HG03097 (cell line): ENCODE results near the gene EPO.

Source experiments
- ATAC-seq: cut with Tn5 transposase; IDR thresholded peaks from one replicate; pipeline ENCODE4 v1.9.1; 2021; ENCODE audit not compliant: unreplicated experiment, low FRiP score

Gene EPO

DNA sequence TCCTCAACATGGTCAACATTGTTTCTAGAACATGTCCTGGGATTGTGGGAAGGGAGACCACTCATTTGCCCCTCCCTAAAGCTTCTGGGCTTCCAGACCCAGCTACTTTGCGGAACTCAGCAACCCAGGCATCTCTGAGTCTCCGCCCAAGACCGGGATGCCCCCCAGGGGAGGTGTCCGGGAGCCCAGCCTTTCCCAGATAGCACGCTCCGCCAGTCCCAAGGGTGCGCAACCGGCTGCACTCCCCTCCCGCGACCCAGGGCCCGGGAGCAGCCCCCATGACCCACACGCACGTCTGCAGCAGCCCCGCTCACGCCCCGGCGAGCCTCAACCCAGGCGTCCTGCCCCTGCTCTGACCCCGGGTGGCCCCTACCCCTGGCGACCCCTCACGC lies at the start of gene EPO:
EPO (plus strand) TSS at position 190 of the 392 bp plus-strand sequence. CDS start 513 bp downstream, outside the sequence.
- ATAC-seq: no peak

DNA sequence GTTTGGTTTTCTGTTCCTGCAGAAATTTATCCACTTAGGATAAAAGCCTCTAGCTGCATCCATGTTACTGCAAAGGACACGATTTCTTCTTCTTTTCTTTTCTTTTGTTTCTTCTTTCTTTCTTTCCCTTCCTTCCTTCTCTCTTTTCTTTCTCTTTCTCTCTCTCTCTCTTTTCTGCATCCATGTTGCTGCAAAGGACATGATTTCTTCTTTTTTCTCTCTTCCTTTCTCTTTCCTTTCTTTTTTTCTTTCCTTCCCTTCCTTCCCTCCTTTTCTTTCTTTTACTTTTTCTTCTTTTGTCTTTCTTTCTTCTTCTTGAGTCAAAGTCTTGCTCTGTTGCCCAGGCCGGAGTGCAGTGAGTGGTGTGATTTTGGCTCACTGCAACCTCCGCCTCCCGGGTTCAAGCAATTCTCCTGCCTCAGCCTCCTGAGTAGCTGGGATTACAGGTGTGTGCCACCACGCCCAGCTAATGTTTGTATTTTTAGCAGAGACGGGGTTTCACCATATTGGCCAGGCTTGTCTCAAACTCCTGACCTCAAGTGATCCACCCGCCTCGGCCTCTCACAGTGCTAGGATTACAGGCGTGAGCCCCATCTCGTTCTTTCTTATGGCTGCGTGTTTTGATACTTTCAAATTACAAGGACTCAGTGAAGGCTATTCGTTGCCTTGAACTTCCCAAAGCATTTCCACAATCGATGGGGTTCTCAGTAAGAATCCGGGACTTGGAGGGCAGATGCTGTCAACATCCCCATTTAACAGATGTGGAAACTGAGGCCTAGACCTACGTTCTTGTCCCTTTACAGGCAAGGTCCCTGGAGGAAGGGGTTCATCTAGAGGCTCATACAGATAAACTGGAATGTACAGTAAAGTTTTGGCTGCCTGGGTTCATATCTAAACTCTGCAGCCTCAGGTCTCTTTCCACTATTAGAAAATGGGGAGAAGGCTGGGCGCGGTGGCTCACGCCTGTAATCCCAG lies 48.6 kb upstream of the EPO start:
- no peak for ATAC-seq

DNA sequence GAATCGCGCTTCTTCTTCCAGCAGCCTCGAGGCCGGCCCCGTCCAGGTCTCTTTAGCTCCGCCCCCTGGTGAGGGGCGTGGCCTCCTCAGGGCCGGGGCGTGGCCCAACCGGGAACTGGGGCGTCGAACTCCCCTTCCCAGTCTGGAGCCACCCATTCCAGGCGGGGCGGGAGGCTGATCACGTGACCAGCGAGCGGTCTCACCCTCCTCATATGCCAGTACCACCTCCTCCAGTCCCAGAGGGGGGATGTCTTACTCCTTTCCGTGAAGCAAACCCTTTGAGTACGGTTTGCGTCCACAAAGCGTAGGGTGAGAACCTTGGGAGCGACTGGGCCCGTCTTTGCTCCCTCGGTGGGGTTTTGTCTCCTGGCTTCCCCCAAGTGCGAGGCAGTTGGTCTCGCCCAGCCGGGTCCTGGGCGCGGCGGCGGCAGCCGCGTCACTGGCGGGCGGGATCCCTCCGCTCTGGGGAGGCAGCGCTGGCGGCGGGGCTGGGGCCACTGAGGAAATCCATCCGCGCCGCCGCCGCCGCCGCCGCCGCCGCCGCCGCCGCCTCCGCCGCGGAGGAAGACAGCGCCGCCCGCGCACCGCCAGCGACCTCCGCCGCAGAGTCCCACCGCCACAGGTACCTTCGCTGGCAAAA lies 46.8 kb upstream of the EPO start, which contains the start of gene GNB2:
GNB2 (plus strand) TSS at position 439 of the 640 bp plus-strand sequence. CDS start 2,526 bp downstream, outside the sequence.
- peak; percentile 66 for ATAC-seq

GRCh38 chr7:100673942-100674410 lies 46.3 kb upstream of the EPO start:
- no peak for ATAC-seq

- ATAC-seq: no peak
Observed at GRCh38 chr7:100674411-100675104, 45.7 kb upstream of the EPO start.

DNA sequence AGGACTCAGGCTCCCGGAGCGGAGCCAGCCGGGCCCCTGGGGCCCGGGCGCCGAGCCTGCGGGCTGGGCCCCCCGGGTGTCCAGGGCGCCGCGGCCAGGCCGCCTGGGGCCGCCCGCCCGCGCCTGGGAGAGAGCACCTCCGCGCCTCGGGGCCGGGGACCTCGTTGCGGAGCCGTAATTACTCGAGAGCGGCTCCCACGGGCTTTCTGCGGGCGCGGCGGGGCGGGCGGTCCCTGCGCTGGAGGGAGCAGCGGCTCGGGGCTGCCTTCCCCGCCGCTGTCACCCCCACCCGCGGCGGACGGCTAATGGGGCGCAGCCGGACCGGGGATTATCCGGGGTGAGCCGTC lies 45.2 kb upstream of the EPO start:
- no peak for ATAC-seq

DNA sequence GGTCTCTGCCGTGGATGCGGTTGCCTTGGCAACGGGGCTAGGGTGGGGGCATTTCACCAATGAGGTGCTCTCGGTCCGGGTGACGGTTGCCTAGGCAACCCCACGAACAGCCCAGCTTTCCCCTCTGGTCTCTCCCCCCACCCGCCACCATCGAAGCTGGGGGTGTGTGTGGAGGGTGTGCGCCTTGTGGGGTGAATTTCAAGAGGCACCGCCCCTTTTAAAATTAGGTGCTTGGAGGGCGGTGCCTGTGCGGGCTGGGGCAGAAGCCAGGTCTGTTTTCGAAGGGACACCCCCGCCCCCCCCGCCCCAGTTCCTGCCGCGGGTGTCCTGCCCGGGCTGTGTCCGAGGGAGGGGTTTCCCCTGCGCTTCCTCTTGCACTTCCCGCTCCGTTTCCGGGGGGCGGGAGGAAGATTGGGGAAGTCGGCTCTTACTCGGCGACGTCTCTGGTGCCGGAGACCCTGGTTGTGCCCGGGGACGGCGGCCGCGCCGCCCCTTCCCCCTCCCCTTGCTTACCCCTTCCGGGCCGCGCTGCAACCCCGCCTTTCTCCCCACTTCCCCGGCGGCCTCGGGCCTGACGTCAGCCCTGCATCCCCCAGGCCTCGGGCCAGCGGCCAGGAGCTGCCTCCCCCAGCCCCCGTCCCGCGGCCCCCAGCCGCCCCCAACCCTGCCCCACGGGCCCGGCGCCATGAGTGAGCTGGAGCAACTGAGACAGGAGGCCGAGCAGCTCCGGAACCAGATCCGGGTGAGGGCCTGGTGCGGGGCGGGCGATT lies 44.5 kb upstream of the EPO start:
- no peak for ATAC-seq

- no peak for ATAC-seq
Observed at GRCh38 chr7:100676501-100677306, 43.6 kb upstream of the EPO start.

DNA sequence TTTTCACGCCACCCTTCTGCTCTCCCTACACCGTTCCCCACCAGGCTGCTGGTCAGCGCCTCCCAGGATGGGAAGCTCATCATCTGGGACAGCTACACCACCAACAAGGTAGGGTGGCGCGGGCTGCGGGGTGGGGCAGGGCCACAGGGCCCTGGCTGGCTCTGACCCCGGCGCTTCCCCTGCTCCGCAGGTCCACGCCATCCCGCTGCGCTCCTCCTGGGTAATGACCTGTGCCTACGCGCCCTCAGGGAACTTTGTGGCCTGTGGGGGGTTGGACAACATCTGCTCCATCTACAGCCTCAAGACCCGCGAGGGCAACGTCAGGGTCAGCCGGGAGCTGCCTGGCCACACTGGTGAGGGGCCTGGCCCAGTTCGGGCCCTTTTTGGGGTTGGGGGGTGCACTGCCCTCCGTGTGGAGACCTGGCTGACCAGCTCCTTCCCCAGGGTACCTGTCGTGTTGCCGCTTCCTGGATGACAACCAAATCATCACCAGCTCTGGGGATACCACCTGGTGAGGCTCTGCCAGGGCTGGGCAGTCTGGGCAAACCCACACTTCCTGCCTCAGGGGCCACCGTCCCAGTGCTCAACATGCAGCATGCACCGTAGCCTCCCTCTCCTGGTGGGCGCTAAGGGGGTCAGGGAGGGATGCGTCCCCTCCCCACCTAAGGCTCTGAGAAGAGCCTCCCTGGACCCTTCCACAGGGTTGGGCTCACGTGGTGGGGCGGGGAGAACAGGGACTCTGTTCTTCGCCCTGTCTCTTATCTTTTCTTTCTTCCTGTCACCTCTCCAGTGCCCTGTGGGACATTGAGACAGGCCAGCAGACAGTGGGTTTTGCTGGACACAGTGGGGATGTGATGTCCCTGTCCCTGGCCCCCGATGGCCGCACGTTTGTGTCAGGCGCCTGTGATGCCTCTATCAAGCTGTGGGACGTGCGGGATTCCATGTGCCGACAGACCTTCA lies 42.7 kb upstream of the EPO start:
- ATAC-seq: no peak

DNA sequence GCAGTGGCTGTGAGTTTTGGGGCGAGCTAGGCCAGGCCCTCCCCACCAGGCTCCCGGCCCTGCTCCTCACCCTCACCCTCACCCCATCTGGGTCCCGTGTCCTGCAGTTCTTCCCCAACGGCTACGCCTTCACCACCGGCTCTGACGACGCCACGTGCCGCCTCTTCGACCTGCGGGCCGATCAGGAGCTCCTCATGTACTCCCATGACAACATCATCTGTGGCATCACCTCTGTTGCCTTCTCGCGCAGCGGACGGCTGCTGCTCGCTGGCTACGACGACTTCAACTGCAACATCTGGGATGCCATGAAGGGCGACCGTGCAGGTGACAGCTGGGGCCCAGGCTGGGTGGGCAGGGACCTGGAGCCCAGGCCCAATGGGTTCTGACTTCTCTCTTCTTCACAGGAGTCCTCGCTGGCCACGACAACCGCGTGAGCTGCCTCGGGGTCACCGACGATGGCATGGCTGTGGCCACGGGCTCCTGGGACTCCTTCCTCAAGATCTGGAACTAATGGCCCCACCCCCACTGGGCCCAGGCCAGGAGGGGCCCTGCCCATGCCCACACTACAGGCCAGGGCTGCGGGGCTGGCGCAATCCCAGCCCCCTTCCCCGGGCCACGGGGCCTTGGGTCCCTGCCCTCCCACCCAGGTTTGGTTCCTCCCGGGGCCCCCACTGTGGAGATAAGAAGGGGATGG lies 41.8 kb upstream of the EPO start:
- no peak for ATAC-seq

- no peak for ATAC-seq
Observed at GRCh38 chr7:100679129-100679926, 40.9 kb upstream of the EPO start.

GRCh38 chr7:100679927-100680575 lies 40.2 kb upstream of the EPO start:
- no peak for ATAC-seq

- no peak for ATAC-seq
Observed at GRCh38 chr7:100680576-100681271, 39.5 kb upstream of the EPO start.

DNA sequence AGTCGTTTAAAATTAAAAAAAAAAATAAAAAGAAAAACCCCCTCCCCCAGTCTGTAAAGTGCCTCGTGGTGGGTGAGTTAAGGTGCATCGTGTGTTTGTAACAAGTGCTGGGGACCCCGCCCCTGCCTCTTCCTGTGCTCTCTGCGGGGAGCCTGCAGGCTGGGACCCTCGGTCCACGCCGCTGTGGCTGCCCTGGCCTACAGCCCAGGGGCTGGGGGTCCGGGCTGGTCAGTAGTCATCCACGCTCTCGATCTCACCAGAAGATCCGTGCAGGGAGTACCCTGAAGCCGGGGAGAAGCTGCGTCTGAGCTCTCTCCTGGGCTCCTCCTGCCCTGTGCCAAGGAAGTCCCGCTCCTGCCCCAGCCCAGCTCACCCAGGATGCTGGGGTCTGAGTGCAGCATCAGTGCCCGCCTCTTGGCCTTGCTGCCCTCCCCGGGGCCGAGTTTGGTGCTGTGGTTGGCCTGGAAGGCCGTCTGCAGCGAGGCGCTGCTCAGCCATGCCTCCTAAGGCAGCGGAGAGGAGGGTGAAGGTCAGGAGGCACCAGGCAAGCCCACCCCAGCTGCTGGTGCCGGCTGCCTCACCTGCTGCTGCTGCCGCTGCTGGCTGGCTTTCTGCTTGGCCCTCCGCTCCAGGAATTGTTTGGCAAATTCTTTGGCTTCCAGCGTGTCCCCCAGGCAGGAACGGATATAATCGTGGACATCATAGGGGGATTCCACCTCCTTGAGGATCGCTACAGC lies 38.6 kb upstream of the EPO start:
- ATAC-seq: no peak

DNA sequence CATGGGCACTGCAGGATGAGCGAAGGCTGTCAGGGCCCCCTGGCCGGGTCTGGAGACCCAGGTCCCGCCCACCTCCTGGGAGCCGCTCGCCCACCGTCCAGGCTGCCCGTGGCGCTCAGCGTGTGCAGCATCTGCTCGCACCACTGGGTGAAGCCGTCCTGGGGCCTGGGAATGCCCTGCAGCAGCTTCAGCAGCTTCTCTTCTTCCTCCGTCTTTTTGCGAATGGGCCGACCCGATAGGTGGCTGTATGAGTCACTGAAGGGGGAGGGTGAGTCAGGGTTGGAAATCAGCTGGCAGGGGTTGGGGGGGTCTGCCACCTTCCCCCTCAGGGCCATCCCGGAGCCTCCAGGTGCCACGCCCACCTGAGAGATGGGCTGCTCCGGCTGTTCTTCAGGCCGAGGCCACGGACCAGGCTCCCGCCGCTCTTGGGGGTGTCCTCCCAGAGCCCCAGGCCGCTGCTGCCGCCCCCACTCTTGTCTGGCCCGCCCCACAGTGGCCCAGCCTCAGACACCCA lies 38.0 kb upstream of the EPO start:
- ATAC-seq: no peak
